IPS-NIHi7 (cell line): Measurements from ENCODE around the gene WWOX.
A peak's percentile ranks its signal among the peaks of the same experiment; 100 is the strongest.

Experiments
- DNase-seq: peaks from one replicate; pipeline ENCODE4 v3.0.0; 2012; ENCODE audit warnings: mixed read lengths; ENCODE audit errors: extremely low spot score

The WWOX gene

GRCh38 chr16:78465730-78466129 lies 366.3 kb downstream of the WWOX start:
- no peak for DNase-seq

GRCh38 chr16:78469787-78470186 lies 370.3 kb downstream of the WWOX start:
- no peak for DNase-seq

DNA sequence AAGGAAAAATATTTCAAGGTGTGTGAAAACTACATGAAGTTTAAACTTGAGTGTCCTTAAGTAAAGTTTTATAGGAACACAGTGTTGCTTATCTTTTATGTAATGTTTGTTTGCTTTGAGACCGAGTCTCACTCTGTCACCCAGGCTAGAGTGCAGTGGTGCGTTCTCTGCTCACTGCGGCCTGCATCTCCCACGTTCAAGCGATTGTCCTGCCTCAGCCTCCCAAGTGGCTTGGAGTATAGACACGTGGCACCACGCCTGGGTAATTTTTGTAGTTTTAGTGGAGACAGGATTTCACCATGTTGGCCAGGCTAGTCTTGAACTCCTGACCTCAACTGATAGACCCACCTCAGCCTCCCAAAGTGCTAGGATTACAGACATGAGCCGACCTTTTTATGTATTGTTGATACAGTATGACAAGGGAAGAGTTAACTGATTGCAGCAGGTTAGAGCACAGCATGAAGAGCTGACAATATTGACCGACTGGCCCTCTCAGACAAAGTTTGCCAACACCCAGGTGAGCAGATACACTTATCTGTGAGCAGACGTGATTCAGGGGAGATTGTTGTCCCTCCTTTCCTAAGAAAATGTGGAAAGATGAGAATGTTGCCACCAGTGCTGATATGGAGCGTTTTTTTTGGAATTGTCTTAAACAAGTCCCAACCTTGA lies 373.7 kb downstream of the WWOX start:
- DNase-seq: no peak

DNA sequence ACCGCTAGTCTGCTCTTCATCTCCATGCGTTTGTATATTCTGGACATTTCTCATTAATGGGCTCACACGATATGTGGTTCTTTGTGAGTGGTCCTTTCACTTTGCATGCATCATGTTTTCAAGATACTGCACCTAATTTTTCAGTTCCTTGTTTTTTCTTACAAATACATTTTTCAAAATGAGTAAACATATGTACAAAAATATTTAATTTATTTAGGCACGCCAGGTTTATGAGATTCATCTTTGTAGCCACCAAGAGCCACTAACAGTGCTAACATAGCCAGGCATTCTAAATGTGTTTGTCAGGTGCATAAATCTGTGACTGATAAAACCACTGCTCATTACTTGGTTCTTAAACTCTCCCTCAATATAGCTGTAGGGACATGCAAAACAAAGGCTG lies 375.3 kb downstream of the WWOX start:
- no peak for DNase-seq

DNA sequence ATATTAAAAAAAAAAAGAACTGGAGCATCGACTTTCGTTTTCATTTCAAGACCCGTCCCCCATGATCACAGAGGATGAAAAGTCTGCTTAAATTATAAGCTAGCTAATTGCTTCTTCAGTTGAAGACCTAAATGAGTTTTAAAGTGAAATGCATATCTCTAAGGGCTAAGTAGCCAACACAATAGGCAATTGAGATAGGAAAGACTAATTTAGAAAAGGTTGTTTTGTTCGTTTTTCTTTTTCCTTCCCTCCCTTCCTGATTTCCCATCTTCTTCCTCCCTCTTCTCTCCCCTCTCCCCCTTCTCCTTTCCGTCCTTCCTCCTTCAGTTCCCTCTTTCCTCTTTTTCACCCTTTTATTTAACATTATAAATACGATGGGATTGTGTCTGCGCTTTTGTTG lies 377.2 kb downstream of the WWOX start:
- no peak for DNase-seq

DNA sequence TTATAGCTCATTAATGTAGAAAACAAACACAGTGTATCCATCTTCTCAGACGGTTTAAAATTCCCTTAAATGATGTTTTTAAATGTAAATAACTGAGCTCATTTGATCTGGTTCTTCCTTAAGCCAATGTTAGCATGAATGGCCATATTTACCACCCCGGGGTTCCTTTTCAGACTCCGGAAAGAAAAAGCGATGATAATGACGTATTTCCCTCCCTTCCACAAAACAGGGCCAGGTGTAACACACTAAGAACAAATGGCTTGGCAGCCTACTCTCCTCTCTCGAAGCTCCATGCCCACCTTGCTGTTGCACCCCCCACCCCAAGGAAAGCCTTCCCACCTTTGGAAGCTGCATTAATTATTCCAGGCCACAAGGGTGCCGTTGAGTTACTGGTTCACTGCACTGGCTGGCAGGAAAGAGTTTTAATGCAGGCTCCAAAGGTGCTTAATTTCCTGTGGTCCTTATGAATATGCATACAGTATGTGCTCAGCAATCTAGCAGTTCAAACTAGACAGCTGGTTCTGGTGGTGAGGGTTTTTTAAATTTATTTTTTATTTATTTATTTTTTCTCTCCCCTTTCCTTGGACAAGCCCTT lies 378.9 kb downstream of the WWOX start:
- peak; percentile 74 for DNase-seq

- no peak for DNase-seq
These were observed 380.3 kb downstream of the WWOX start for GRCh38 chr16:78479723-78480122.

DNA sequence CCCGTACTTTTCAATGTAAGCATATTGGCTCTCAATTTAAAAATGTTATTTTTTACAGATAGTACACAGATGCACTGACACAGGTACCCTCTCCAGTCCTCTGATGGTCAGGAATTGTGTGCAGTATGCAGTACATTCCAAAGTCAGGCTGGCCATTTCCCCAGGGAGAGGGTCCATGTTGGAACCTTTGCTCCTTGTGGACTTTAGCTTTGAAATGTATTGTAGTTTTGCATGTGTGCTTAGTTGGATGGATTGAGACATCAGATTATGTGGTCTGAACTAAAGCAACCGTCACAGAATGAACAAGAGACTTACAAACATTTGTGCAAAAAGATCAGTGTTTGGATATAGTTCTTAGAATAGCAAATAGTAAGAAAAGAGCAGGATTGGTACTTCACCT lies 381.1 kb downstream of the WWOX start:
- DNase-seq: no peak

DNA sequence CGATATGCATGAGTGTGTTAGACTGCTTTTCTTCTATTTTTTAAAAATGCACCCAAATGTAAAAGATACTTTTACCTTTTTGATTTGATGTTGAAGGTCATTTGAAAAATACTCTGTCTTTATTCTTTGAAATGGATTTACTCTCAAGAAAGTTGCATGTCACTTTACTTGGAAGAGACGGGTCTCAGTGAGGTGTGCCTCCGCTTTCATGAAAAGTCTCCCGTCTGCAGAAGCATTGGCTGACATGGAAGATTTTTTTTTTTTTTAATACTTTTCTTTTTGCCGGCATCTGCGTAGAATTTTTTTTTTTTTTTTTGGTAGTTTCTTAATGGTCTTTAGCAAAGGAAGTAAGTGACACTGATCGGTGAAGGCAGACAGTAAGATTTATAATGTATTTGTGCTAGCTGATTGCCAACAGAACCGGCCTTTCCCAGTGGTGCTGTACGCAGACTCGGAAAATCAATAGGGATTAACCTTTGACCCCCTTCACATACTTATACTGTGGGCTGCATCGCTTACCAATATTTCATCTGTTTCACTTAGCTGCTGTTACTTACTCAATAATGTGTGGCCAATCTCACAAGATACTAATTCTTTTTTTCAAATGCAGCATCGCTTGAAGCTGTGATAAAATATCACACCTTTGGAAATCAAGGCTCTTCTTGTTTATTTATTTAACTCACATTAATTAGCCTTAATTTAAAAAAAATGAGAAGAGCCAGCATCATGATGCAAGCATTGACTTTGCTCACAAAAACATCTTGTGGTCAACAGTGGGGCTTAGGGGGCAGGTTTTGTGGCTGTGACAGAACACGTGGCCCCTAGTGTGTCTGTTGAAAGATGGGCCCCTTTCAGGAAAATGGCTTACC lies 383.9 kb downstream of the WWOX start:
- DNase-seq: no peak

DNA sequence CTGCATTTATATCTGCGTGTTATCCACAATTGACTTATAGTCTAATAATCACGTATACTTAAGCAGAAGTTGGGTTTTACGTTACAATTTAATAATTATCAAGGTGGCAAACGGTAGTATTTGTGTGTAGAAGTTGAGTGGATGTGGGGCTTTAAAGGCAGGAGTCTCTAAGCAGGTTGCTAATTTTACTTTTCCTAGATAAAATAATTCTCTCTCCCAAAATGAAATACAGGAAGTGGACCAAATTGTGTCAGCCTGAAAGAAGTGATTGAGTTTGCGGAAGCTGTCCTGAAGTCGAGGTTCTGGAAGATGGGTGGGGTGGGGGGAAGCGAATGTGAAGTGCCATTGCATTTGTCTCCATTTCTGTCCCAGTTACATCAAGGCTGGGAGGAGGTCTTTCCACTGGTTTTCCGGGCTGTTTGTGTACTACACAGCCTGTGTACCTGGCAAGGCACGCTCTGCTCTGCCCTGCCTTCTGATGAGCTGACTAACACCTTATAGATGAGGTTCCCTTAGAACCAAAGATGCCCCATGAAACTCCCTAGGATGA lies 385.1 kb downstream of the WWOX start:
- DNase-seq: no peak

GRCh38 chr16:78485188-78485916 lies 385.9 kb downstream of the WWOX start:
- DNase-seq: no peak

GRCh38 chr16:78485917-78486257 lies 386.4 kb downstream of the WWOX start:
- DNase-seq: no peak

DNA sequence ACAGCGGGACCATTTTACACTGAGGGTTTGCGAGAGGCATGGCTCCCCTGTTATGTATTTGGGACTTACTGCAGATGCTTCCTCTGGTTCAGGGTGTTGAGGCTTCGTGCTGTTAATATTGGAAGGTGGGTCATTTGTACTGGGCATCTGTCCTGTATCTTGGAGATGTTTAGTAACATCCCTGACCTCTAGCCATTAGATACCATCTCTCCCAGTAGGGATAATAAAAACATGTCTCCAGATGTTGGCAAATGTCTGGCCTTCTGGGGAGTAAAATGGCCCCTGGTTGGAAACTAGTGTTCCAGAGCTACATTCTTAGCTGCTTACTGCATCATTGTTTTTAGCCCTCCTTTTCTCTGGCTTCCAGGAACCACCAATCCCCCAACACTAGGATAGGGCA lies 388.0 kb downstream of the WWOX start:
- DNase-seq: no peak

DNA sequence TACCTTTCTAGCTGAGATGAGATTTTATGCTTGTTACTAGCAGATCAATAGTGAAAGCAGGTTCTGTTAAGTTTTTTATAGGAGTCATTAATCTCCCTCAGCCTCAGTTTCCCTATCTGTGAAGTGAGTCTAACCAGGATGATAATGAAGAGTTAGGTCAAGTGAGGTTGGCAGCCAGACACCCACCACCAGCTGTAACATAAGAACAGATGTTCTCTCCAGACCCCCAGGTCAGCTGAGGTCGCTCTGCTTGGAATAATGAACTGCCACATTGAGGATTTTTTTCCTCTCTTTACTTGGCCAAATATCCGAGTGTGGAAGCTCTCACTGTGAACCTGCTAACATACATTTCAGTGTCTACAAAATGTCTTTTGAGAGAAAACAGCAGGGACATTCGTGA lies 389.6 kb downstream of the WWOX start:
- no peak for DNase-seq

- DNase-seq: no peak
These were observed 390.2 kb downstream of the WWOX start for GRCh38 chr16:78489631-78490030.

- DNase-seq: no peak
These were observed 391.0 kb downstream of the WWOX start for GRCh38 chr16:78490431-78490830.

- DNase-seq: no peak
These were observed 391.4 kb downstream of the WWOX start for GRCh38 chr16:78490847-78491246.

DNA sequence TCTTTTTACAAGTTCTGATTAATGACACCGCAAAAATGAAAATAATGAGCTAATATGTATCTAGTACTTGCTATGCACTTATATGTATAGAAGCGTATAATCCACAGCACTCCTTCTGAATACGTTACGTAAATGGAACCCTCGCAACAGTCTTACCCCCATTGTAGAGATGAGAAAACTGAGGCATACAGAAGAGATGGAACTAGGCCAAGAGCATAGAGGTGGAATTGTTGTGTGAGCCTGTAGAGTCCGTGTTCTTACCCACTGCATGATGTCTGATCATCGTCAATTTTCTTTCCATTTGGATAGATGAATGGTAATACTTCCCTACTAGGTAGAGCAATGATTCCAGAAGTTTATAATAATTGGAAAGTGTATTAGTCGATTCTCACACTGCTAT lies 394.1 kb downstream of the WWOX start:
- no peak for DNase-seq

DNA sequence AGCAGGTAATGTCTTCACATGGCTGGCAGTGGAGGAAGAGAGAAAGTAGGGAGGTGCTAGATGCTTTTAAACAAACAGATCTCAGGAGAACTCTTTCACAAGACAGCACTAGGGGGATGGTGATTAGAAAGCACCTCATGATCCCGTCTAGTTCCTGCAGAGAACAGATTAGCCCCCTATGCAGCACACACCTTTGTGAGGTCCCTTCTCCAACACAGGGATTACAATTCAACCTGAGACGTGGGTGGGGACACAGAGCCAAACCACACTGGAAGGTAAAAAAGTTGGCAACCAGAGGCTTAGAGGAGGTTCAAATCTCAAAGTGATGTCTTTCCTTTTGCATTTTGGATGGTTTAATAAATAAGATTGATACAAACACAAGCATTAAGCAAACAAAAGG lies 394.7 kb downstream of the WWOX start:
- DNase-seq: no peak

GRCh38 chr16:78494674-78495073 lies 395.2 kb downstream of the WWOX start:
- DNase-seq: no peak

DNA sequence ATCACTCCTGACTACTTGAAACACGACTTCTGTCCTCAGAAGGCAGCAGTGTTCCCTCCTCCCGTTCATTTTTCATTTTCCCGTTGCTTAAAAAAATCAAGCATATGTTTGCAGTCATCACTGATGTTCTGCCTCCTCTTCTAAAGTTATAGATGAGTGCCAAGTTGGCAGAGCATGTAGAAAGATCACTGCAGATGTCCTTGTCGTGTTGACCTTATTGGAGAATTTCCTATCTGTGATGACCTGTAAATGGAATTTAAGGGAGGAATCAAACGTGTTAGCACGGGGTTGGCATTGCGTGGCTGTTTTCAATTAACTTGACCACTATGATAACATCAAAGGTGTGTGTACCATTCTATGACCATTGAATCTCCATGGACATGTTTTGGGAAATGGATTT lies 396.7 kb downstream of the WWOX start:
- no peak for DNase-seq

GRCh38 chr16:78499399-78499798 lies 399.9 kb downstream of the WWOX start:
- DNase-seq: no peak
